ENCODE data around the gene PDE11A. TPM values are rescaled to one million over a fixed set of nuclear protein-coding genes. Genes with fewer than 3 reads are reported as not detected.

PDE11A gene
- total and polyA plus RNA-seq, 2 of the 13 experiments (the other 11 are each of a cell fraction or from before 2014, with no cell fraction given) = 1.2 to 1.7 TPM

GRCh38 chr2:177682006-177682405, 390.6 kb downstream of the PDE11A start (continued):
- TF ChIP-seq U2AF2 (IDR thresholded peaks at IDR 0.05; ENCODE audit: low read depth, low read length) (no peak), ZUFSP (CRISPR knock-in tag; IDR thresholded peaks at IDR 0.05; ENCODE audit: borderline replicate concordance) (no peak), ATRX (CRISPR knock-in tag; IDR thresholded peaks at IDR 0.05; ENCODE audit: borderline replicate concordance) (no peak), GRHL1 (CRISPR knock-in tag; conservative IDR thresholded peaks at IDR 0.05) (no peak), MIER2 (CRISPR knock-in tag; IDR thresholded peaks at IDR 0.05) (no peak), TAF15 (IDR thresholded peaks at IDR 0.05; ENCODE audit: low read depth, low read length, poor library complexity, severe bottlenecking) (no peak)

GRCh38 chr2:177680866-177681712, 391.5 kb downstream of the PDE11A start:
- Histone ChIP-seq H3K4me1 (ENCODE audit: insufficient read depth, low read length) (peaks cover 10% of the 10 kb centered on the region), H3K4me3 (replicated peaks in 1 of 3; ENCODE audit: insufficient read depth in 1 of 3, low read depth in 2 of 3, low read length in 3 of 3) (no peak overlapping the region), H3K4me2 (ENCODE audit: low read depth, low read length) (no peak overlapping the region), H3K27ac (ENCODE audit: extremely low read length, insufficient read depth, low read length) (no peak overlapping the region), H3K9ac (ENCODE audit: insufficient read depth, low read depth, low read length) (no peak overlapping the region), H3K79me2 (ENCODE audit: insufficient read depth, low read length) (no peaks in the 10 kb centered on the region), H3K36me3 (replicated peaks in 1 of 2; ENCODE audit: control insufficient read depth in 1 of 2, insufficient read depth in 2 of 2, low read length in 2 of 2) (no peaks in the 10 kb centered on the region), H4K20me1 (ENCODE audit: insufficient read depth, low read length) (no peaks in the 10 kb centered on the region), H2AFZ (ENCODE audit: low read length) (no peak overlapping the region), H3K27me3 (ENCODE audit: control insufficient read depth in 1 of 2, insufficient read depth in 2 of 2, low read length in 2 of 2) (no peaks in the 10 kb centered on the region; a peak in 1 of 5 replicates), H3K9me3 (ENCODE audit: low read length) (no peaks in the 10 kb centered on the region)
- POLR2A ChIA-PET = no interaction called here
- 73% methylated on average over 6 of the region's 6 CpGs for WGBS (ENCODE audit: low lambda C conversion rate)
- CTCF ChIA-PET (ENCODE audit: low intra/inter-chr PET ratio, low total read pairs) = no interaction called here
- intact Hi-C loops (cut with micrococcal nuclease; ENCODE audit: unreplicated experiment) = no loop called here
- DNase-seq (ENCODE audit: low spot score) = no peak
- BruUV-seq (replicated peaks) = no TSS peak
- TF ChIP-seq ZNF138 (CRISPR knock-in tag; IDR thresholded peaks at IDR 0.05; ENCODE audit: low read depth) (no peak), NCOA1 (CRISPR knock-in tag; IDR thresholded peaks at IDR 0.05) (no peak), ZNF12 (CRISPR knock-in tag; IDR thresholded peaks at IDR 0.05) (no peak)
- FAIRE-seq = no peak
- in situ Hi-C loops (cut with HindIII; ENCODE audit: extremely low pct_ligation_motif_present, low pct_unique_long_range_greater_than_20kb) = no loop called here
- ATAC-seq = no peak
